ENCODE measurements around the gene HMG20A. TPM values are rescaled to one million over a fixed set of nuclear protein-coding genes. Genes with fewer than 3 reads are reported as not detected.
A peak's percentile ranks its signal among the peaks of the same experiment; 100 is the strongest.

HMG20A gene
- total and polyA plus RNA-seq, 9 of the 15 experiments (the other 6 are each of a cell fraction or from before 2014, with no cell fraction given): 25.0 to 68.1 (median 38.9) TPM

DNA sequence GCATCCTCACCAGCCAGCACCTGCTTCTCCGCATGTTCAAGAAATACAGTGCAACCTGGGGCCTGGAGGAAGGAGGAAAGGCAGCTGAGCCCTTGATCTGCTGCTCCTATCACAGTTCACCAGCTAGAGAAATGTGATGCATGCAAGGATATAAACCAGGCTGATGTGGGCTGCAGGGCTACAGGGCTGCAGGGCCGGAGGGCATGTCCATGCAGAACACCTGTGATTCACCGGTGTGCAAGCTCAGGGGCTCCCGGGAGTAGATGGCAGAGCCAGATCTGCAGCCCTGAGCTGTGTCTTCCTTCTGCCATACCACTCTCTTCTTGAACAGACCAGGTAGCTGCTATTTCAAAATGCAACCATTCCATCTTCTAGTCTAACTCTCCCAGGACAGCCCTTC, 84.9 kb downstream of the HMG20A start (continued):
- TF ChIP-seq, protein P1, sequence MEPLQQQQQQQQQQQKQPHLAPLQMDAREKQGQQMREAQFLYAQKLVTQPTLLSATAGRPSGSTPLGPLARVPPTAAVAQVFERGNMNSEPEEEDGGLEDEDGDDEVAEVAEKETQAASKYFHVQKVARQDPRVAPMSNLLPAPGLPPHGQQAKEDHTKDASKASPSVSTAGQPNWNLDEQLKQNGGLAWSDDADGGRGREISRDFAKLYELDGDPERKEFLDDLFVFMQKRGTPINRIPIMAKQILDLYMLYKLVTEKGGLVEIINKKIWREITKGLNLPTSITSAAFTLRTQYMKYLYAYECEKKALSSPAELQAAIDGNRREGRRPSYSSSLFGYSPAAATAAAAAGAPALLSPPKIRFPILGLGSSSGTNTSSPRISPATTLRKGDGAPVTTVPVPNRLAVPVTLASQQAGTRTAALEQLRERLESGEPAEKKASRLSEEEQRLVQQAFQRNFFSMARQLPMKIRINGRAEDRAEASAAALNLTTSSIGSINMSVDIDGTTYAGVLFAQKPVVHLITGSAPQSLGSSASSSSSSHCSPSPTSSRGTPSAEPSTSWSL (CRISPR knock-in tag; IDR thresholded peaks at IDR 0.05; ENCODE audit: borderline replicate concordance): no peak

DNA sequence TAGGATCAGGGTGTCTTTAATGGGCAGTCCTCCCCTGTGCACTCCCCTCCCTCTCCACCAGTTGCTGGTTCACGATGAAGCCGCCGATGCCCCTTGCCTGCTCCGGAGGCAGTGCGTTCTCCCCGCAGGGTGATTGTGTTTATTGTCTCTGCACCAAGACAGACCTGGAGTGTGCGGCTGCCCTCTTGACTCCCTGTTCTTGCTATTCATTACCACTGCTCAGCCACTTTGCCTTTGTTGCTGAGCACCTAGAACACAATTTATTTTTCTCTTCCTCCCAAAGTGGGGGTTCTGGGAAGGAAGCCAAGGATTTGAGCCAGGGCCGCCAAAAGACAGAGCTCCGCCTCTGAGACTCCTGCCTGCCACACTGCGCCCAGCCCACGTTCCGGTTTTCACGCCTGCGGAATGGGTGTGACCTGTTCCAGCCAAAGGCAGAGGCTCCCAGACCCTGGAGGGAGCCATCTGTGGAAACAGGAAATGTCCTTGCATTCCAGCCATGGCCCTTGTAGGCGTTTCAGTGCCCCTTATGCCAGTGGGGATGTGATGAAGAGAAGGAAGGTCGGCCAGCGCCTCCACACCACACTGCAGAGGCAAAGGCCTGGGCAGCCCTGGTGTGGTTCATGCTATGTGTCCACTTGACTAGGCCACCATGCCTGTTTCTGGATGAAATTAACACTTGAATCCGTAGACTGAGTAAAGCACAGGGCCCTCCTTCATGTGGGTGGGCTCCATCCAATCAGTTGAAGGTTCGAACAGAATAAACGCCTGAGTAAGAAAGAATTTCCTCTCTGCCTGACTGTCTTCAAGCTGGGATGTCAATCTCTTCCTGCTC, 85.8 kb downstream of the HMG20A start:
- BruUV-seq (replicated peaks): no TSS peak
- peak; percentile 25; the same call in 1 of the 3 replicates for ATAC-seq
- Histone ChIP-seq H3K27me3 (ENCODE audit: control insufficient read depth in 2 of 2, insufficient read depth in 2 of 2, low read length in 2 of 2) (peaks cover 0 to 29% of the 10 kb centered on the region in 2 experiments; a peak in 3 of 5 replicates), H3K4me3 (no peak overlapping the region), H3K9me3 (replicated peaks; ENCODE audit: control insufficient read depth, insufficient read depth, low read depth, low read length) (no peaks in the 10 kb centered on the region), H4K20me1 (replicated peaks; ENCODE audit: control insufficient read depth, insufficient read depth, low read length) (no peaks in the 10 kb centered on the region; the same call in 1 of the 2 replicates), H2AFZ (ENCODE audit: low read depth, low read length) (no peak overlapping the region), H3K4me2 (ENCODE audit: insufficient read depth, low read length) (no peak overlapping the region), H3K36me3 (ENCODE audit: control insufficient read depth, insufficient read depth, low read length) (no peaks in the 10 kb centered on the region), H3K9me1 (ENCODE audit: control insufficient read depth, insufficient read depth, low read length) (no peaks in the 10 kb centered on the region), H3K79me2 (ENCODE audit: control insufficient read depth, insufficient read depth, low read length) (no peaks in the 10 kb centered on the region), H3K4me1 (replicated peaks in 1 of 2; ENCODE audit: control insufficient read depth in 2 of 2, insufficient read depth in 2 of 2, low read length in 2 of 2) (peaks cover 5 to 6% of the 10 kb centered on the region in 2 experiments; a peak in 3 of 5 replicates), H3K27ac (ENCODE audit: extremely low read depth, low read depth, low read length) (no peak overlapping the region), H3K9ac (ENCODE audit: insufficient read depth in 1 of 2, low read depth in 2 of 2, low read length in 2 of 2) (peak overlapping the region in 1 of 2 experiments; percentile 0; a peak in 1 of 4 replicates)
- ChIA-PET CTCF (ENCODE audit: low intra/inter-chr PET ratio) (no interaction called here), POLR2A (interaction anchor here (0.6 to 1.0 kb wide), 2 partner anchors 9 to 15 kb away, joined by 3 read pairs; no protein-coding TSS in a partner anchor)
- WGBS (ENCODE audit: insufficient coverage, low coverage, missing lambda C conversion rate): 20% methylated on average over 19 of the region's 20 CpGs
- in situ Hi-C loops (cut with MboI) (loop anchor here (10.0 kb wide), 1 partner anchor 482 kb away; no protein-coding TSS in a partner anchor), intact Hi-C loops (cut with micrococcal nuclease) (no loop called here)
- no peak for FAIRE-seq
- TF ChIP-seq, protein P2, sequence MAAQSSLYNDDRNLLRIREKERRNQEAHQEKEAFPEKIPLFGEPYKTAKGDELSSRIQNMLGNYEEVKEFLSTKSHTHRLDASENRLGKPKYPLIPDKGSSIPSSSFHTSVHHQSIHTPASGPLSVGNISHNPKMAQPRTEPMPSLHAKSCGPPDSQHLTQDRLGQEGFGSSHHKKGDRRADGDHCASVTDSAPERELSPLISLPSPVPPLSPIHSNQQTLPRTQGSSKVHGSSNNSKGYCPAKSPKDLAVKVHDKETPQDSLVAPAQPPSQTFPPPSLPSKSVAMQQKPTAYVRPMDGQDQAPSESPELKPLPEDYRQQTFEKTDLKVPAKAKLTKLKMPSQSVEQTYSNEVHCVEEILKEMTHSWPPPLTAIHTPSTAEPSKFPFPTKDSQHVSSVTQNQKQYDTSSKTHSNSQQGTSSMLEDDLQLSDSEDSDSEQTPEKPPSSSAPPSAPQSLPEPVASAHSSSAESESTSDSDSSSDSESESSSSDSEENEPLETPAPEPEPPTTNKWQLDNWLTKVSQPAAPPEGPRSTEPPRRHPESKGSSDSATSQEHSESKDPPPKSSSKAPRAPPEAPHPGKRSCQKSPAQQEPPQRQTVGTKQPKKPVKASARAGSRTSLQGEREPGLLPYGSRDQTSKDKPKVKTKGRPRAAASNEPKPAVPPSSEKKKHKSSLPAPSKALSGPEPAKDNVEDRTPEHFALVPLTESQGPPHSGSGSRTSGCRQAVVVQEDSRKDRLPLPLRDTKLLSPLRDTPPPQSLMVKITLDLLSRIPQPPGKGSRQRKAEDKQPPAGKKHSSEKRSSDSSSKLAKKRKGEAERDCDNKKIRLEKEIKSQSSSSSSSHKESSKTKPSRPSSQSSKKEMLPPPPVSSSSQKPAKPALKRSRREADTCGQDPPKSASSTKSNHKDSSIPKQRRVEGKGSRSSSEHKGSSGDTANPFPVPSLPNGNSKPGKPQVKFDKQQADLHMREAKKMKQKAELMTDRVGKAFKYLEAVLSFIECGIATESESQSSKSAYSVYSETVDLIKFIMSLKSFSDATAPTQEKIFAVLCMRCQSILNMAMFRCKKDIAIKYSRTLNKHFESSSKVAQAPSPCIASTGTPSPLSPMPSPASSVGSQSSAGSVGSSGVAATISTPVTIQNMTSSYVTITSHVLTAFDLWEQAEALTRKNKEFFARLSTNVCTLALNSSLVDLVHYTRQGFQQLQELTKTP (IDR thresholded peaks at IDR 0.05; ENCODE audit: low read depth in 1 of 2, partially characterized antibody in 2 of 2): no peak
- TF ChIP-seq ZNF134 (CRISPR knock-in tag; conservative IDR thresholded peaks at IDR 0.05) (peak; percentile 76), KLF13 (tag; IDR thresholded peaks at IDR 0.05; ENCODE audit: borderline replicate concordance, low read depth) (no peak), NFIC (IDR thresholded peaks at IDR 0.05) (no peak; the same call in 1 of the 2 replicates), SRSF9 (IDR thresholded peaks at IDR 0.05; ENCODE audit: borderline replicate concordance, low read depth, low read length) (no peak)
- TF ChIP-seq, protein P3, sequence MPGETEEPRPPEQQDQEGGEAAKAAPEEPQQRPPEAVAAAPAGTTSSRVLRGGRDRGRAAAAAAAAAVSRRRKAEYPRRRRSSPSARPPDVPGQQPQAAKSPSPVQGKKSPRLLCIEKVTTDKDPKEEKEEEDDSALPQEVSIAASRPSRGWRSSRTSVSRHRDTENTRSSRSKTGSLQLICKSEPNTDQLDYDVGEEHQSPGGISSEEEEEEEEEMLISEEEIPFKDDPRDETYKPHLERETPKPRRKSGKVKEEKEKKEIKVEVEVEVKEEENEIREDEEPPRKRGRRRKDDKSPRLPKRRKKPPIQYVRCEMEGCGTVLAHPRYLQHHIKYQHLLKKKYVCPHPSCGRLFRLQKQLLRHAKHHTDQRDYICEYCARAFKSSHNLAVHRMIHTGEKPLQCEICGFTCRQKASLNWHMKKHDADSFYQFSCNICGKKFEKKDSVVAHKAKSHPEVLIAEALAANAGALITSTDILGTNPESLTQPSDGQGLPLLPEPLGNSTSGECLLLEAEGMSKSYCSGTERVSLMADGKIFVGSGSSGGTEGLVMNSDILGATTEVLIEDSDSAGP (CRISPR knock-in tag; IDR thresholded peaks at IDR 0.05): no peak
- TF ChIP-seq, protein P4, sequence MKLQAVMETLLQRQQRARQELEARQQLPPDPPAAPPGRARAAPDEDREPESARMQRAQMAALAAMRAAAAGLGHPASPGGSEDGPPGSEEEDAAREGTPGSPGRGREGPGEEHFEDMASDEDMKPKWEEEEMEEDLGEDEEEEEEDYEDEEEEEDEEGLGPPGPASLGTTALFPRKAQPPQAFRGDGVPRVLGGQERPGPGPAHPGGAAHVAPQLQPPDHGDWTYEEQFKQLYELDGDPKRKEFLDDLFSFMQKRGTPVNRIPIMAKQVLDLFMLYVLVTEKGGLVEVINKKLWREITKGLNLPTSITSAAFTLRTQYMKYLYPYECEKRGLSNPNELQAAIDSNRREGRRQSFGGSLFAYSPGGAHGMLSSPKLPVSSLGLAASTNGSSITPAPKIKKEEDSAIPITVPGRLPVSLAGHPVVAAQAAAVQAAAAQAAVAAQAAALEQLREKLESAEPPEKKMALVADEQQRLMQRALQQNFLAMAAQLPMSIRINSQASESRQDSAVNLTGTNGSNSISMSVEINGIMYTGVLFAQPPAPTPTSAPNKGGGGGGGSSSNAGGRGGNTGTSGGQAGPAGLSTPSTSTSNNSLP (IDR thresholded peaks at IDR 0.05; ENCODE audit: borderline replicate concordance, low read depth, low read length): no peak
- peak in 3 of 4 experiments; percentile 18 to 31 (median 26) for DNase-seq (ENCODE audit: extremely low read depth in 1 of 4, low spot score in 3 of 4)
